K562 (cell line): ENCODE measurements around the gene AGAP3.

Experiments
- CREB3 ChIP-seq: fragments of 450-650 bp; conservative IDR thresholded peaks from 2 replicates; pipeline ENCODE4 v1.6.1; 2016; ENCODE audit warnings: missing genetic modification characterization, low read depth, mild to moderate bottlenecking, missing compliant biosample characterization, moderate library complexity
- CTCF ChIP-seq, 3 experiments: IDR thresholded peaks in 2 of 3; conservative IDR thresholded peaks in 1 of 3; 2 replicates each; pipeline ENCODE4 v1.5.1; 2011 to 2012; ENCODE audit warnings: low read length in 3 of 3, mild to moderate bottlenecking in 3 of 3, control low read depth in 2 of 3, improper control_type of control experiment in 1 of 3, inconsistent platforms in 1 of 3, low read depth in 1 of 3, mixed read lengths in 1 of 3, moderate library complexity in 1 of 3; ENCODE audit not compliant: insufficient read depth in 2 of 3
- EZH2 ChIP-seq: IDR thresholded peaks from 2 replicates; pipeline ENCODE4 v1.6.1; 2012; ENCODE audit warnings: low read depth, mild to moderate bottlenecking, inconsistent platforms, low read length, borderline replicate concordance
- MCM3 ChIP-seq: fragments of 450-650 bp; IDR thresholded peaks from 2 replicates; pipeline ENCODE4 v1.6.1; 2016
- NFRKB ChIP-seq: fragments of 450-650 bp; IDR thresholded peaks from 2 replicates; pipeline ENCODE4 v1.6.1; 2016; ENCODE audit warnings: low read depth
- PATZ1 ChIP-seq: fragments of 250-450 bp; sonication (Bioruptor Pico); IDR thresholded peaks from 2 replicates; pipeline ENCODE4 v1.5.0; 2020; ENCODE audit warnings: mild to moderate bottlenecking, borderline replicate concordance
- SREBF2 ChIP-seq: sonication (generic); formaldehyde crosslinking; IDR thresholded peaks from 2 replicates; pipeline ENCODE4 v1.4.0; 2020; ENCODE audit warnings: mild to moderate bottlenecking, missing genetic modification reagents
- TEAD1 ChIP-seq, 2 experiments: fragments of 450-650 bp in 1 of 2; sonication (generic) in 1 of 2; formaldehyde crosslinking; IDR thresholded peaks; 2 replicates each; pipeline versions ENCODE4 v1.4.0 to v1.8.0; 2020 to 2022; ENCODE audit warnings: mild to moderate bottlenecking in 2 of 2, missing genetic modification reagents in 1 of 2

- peak; percentile 44 to 54 (median 50); a peak in 5 of 6 replicates for TF ChIP-seq CTCF (IDR thresholded peaks at IDR 0.05 in 2 of 3, conservative IDR thresholded peaks at IDR 0.05 in 1 of 3; ENCODE audit: insufficient read depth in 2 of 3, low read depth in 1 of 3, low read length in 3 of 3)
- TF ChIP-seq NFRKB, result no peak
- no peak for TF ChIP-seq PATZ1
- no peak for TF ChIP-seq MCM3
- TF ChIP-seq EZH2, result no peak
- no peak for TF ChIP-seq TEAD1 (CRISPR knock-in tag; IDR thresholded peaks at IDR 0.05)
- no peak for TF ChIP-seq CREB3
- TF ChIP-seq SREBF2 (CRISPR knock-in tag), result no peak
Measured at GRCh38 chr7:151175793-151176311, 89.6 kb downstream of the AGAP3 start.
